GM19239 (cell line): ENCODE measurements around the gene ZNF692.
A peak's percentile ranks its signal among the peaks of the same experiment; 100 is the strongest.

Experiments used
- DNase-seq: peaks from one replicate; pipeline ENCODE4 v3.0.0; 2011; ENCODE audit warnings: low spot score; ENCODE audit not compliant: insufficient read length
- FAIRE-seq: peaks from 2 replicates; lab custom pipeline; 2011; peaks lifted over from hg19 to GRCh38; lab: Jason Lieb, UNC

Gene ZNF692

DNA sequence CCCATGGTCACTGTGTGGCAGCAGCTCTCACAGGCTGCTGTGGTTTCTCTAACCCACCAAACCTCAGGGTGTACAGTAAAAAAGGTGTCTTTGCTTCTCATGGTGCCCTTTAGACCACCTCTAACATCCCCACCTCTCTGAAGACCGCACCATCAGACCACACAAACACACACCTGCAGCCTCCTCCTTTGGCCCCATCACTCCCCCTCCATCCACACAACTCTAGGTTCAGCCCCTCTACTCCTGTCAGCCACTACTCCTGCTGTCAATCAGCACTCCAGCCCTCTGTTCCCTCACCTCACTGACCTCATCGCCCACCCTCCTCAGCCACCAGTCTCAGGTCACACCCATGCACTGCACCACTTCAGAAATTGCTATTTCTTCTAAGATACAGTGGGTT lies 7.5 kb downstream of the ZNF692 start:
- no peak for DNase-seq
- no peak for FAIRE-seq

DNA sequence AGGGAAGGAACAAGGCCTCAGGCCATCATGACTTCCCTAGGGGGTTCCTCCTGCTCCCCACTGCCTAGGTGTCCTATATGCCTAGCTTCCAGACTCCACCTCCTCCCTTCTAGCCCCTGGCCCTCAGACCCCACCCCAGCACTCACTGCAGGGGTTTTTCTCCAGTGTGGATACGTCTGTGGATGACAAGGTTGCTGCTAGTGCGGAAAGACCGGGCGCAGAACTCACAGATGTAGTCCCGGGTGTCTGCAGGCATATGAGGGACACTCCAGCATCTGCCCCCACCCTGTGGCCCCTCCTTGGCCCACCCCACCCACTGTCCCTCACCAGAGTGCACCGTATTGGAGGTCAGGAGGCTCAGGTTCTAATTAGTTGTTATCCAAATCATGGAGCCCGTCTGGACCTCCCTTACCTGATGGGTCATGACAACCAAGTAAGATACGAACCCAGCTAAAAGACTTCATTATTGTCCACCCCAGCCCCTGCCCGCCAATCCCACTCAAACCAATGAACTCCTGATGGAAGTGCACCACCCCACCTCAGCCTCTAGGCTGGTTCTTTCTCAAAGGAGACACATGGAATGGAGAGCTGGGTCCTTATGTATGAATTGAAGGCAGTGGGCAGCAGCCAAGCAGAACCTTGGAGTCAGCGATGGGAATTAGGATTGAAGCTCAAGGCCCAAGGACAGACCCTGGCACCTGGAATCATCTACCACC lies 8.2 kb downstream of the ZNF692 start:
- FAIRE-seq, result no peak
- DNase-seq, result no peak

DNA sequence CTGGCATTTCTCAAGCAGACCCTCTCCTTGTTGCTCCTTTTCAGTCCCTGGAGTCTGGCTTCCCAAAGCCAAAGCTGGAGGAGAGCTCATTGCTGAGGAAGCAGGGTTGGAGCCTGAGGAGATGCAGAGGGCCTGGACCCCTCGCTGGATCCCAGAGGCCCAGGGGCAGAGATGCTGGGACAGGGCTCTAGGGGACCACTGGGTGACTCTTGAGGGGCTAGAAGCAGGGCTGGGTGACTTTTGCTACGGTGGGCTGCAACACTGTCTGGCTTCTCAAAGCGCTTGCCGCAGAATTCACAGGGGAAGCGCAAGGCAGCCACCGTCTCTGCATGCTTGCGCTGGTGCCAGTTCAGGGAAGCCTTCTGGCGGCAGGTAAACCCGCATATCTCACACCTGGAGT lies 8.8 kb downstream of the ZNF692 start:
- FAIRE-seq (no peak), DNase-seq (no peak)

DNA sequence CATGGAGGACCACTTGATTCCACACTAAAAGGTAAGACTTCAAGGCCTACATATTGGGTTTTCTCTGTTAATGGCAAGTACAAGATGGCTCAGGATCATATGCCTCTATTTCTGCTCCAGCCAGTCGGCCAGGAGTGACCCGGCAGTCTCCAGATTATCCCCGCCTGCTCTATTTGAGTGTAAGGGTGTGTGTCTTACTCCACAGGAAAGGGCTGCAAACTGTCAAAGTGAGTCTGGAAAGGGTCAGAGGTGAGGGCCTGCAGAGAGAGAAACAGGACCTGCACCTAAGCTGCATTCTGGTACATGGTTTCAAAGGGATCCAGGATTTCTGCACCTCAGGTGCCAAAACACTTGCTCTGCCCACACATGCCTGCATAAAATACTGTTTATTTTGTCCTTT lies 9.2 kb downstream of the ZNF692 start:
- DNase-seq (no peak), FAIRE-seq (no peak)

DNA sequence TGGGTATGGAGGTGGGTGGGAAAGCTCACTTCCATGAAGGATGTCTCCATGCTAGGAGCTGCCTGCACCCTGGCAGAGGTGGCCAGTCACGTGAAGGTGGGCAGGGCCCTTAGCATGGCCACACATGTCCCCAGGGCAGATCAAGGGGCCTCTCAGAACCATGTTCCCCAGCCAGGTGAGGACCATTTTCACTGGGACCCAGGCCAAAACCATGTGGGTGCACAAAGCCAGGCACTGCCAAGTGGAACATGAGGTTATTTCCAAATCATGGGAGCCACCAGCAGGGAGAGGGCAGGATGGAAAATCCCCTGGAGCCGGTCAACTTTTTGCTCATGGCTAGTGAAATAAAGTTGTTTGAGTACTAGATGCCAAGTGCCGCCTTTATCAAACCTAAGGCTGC lies 9.7 kb downstream of the ZNF692 start:
- DNase-seq, result no peak
- FAIRE-seq, result no peak

DNA sequence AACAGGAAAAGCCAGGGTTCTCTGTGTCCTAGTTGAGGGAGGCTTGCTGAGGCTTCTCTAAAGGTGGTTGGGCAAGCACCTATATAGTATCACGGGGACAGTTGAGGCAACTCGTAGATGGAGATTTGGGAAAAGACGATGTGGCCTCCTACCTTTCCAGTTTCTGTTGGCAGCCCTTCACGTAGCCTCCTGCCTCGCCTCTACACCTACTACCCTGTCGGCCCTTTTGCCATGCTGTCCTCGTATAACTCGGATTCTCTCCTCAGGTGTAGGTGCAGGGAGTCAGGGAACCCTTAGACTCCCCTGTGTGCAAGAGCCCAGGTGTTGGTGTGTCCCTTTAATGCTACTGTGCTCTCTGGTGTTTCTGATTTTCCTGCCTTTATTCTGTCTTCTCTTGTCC lies 10.3 kb downstream of the ZNF692 start:
- FAIRE-seq (no peak), DNase-seq (no peak)

DNA sequence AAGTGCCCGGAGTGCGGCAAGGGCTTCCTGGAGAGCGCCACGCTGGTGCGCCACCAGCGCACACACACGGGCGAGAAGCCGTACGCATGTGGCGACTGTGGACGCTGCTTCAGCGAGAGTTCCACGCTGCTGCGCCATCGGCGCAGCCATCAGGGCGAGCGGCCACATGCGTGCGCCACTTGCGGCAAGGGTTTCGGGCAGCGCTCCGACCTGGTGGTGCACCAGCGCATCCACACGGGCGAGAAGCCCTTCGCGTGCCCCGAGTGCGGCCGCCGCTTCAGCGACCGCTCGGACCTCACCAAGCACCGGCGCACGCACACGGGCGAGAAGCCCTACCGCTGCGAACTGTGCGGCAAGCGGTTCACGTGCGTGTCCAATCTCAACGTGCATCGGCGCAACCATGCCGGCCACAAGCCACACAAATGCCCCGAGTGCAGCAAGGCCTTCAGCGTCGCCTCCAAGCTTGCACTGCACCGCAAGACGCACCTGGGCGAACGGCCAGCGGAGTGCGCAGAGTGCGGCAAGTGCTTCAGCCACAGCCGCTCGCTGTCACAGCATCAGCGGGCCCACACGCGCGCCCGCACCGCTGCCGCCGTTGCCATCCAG lies 10.8 kb downstream of the ZNF692 start:
- no peak for FAIRE-seq
- no peak for DNase-seq

DNA sequence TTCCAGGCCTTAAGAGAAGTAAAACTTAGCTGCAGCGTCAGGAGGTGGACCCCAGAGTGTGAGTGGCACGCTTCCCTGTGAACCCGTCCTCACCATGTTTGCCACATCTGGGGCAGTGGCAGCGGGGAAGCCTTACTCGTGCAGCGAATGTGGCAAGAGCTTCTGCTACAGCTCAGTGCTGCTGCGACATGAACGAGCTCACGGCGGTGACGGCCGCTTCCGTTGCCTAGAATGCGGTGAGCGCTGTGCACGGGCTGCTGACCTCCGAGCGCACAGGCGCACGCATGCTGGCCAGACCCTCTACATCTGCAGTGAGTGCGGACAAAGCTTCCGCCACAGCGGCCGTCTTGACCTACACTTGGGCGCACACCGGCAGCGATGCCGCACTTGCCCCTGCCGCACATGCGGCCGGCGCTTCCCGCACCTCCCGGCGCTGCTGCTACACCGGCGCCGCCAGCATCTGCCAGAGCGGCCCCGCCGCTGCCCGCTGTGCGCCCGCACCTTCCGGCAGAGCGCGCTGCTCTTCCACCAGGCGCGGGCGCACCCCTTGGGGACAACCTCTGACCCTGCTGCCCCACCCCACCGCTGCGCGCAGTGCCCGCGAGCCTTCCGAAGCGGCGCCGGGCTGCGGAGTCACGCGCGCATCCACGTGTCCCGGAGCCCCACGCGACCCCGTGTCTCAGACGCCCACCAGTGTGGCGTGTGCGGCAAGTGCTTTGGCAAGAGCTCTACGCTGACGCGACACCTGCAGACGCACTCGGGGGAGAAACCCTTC lies 11.5 kb downstream of the ZNF692 start:
- no peak for FAIRE-seq
- no peak for DNase-seq

DNA sequence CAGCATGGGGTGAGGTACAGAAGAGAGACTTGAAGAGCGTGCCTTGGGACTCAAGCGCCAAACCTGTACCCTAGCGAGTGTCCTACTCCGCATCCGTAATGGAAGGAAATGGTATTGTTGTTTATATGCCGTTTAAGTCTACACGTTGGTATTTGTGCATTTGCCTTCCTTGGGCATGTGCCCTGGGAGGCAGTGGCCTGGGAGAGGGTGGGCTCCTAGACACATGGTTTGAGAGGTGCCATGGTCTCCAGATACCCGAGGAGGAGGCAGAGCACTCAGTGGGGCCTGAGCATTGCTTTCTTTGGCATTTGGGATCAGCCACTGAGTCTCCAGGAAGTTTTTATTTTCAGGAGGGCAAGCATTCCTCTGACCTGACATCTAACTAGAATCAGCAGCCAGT lies 14.4 kb downstream of the ZNF692 start:
- DNase-seq (no peak), FAIRE-seq (no peak)

DNA sequence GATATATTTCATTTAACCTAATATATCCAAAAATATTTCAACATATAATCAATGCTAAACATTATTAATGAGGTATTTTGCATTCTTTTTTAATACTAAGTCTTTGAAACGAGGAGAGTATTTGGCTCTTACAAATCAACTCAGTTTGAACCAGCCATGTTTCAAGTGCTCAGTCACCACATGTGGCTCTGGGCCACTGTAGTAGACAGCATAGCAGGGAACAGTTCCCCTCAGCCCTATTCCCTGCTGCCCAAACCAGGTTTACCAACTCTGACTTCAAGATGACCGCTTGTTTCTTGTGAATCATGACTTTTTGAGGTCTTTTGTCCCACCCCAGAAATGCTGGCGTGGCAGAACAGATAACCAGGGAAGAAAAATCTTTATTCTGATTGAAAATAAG lies 15.2 kb downstream of the ZNF692 start:
- DNase-seq, result no peak
- FAIRE-seq, result no peak

DNA sequence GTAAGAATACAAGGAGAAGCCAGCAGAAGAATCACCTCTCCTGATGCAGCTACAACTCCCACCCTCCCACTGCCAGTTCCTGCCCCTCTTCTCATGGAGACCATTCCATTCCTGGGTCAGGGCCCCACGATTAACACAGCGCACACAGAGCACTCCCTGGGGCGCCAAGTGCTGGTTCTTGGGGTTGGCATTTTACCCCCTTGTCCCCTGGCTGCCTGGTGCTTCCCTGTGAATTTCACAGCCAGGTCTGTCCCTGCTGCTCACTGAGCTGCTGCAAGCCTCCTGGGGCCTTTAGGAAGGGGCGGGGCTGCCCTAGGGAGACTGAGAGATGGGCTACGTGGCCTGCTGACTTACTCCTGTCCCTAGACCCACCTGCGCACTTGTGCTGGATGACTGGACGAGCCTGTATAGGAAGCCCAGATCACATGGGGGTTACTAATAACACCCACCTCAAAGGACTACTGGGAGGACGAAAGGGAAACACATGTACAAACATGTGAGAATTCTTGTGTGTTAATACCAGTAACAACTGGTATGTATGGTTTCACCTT lies 16.0 kb downstream of the ZNF692 start:
- FAIRE-seq (no peak), DNase-seq (no peak)

DNA sequence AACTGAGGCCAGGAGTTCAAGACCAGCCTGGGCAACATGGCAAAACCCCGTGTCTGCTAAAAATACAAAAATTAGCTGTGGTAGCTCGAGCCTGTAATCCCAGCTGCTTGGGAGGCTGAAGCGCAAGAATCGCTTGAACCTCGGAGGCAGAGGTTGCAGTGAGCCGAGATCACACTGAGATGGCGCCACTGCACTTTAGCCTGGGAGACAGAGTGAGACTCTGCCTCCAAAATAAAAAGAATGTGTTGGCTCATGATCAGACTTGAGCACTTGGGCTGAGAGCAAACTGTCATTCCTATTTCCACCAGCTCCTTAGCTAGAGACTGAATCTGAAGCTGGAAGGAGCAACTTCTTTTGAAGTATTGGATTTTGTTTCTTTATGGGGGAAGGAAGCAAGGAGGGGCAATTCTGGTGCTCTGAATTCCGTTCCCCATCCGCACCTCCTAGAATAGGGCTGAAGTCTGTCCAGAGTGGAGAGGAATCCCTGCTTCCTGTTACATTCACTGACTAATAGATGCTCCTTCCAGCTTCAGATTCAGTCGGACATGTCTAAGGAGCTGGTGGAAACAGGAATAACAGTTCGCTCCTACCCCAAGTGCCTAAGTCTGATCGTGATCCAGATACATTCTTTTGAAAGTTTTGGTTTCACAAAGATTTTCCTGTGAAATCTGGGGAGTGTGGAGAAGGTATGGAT lies 17.0 kb downstream of the ZNF692 start:
- FAIRE-seq, result no peak
- DNase-seq, result no peak

DNA sequence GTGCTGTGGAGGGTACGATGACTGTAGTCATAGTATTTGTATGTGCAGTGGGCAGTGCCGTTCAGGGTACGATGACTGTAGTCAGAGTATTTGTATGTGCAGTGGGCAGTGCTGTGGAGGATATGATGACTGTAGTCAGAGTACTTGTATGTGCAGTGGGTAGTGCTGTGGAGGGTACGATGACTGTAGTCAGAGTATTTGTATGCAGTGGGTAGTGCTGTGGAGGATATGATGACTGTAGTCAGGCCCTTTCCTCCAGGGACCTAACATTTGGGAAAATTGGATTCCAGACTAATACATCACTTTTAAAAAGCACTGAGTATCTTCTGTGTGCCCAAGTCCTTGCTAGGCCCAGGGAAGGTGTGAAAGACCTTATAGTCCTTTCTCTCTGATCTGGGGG lies 17.9 kb downstream of the ZNF692 start:
- FAIRE-seq, result no peak
- DNase-seq, result no peak

DNA sequence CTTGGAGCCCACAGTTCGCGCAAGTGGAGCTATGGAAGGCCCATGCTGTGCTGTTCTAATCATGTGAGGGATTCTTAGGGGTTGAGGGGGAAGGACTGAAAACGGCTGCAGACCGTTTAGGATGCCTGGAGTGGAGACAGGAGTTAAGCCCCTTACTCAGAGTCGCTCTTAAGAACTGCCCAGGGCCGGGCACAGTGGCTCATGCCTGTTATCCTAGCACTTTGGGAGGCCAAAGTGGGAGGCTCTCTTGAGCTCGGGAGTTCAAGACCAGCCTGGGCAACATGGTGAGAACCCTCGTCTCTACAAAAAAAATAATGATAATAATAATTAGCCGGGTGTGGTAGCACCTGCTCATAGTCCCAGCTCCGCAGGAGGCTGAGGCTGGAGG lies 19.7 kb downstream of the ZNF692 start:
- DNase-seq, result no peak
- FAIRE-seq, result no peak

DNA sequence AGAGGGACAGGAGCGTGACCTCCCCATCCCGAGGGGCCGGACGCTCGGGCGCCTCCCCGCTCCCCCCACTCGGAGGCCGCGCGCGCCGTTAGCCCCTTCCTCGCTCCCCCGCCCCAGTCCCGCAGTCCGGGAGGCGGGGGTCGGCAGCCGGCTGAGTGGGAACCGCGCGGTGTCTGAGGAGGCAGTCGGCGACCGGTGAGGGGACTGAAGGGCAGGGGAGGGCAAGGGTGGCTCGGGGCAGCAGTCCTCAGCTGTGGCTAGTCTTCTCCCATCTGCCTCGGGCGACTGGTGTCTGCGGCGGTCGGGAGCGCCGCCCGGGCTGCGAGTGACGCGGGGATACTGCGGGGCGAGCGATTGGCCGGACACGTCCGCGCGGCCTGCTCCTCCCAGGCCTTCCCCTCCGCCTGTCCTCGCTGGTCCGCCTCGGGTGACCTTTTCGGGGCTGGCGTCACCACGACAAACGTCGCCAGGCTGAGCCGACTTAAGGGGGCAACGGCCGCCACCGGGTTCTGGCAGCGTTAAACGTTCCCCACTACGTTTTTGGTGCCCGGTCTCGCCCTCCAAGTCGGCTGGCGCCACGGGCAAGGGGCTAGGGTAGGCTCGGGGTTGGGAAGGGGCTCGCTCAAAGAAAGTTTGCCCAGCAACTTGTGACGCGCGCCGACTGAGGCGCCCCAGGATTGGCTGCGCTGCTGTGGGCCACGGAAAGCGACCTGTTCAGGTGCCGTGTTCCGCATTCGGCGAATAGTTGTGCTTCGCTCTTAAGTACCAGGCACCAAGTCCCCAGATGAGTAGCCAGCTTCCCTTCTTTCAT lies 20.3 kb downstream of the ZNF692 start:
- peak; percentile 54 for FAIRE-seq

DNA sequence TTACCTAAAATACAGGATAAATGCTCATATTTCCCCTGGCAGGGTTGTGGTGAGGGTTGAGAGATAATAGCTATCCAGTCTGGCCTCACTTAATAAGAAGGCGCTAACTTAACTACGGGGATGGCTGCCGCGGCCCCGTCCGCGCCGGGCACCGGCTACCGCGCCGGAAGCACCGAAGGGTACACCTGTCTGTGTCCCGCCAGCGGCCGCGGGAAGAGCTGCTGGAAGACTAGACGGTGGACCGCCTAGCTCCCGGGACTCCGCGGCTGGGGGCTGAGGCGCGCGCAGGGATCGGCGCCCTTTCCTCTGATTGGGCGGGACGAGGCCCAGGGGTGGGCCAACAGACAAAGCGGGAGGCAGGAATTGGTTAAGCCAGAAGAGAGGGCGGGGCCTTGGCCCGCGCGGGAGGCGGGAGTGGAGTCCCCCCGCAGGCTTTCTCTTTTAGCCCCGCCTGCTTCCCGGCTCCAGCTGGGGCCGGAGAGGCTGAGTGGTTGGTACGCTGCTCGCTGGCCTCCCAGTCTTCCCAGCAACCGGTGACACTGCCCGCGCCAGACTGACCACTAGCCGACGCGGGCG lies 21.0 kb downstream of the ZNF692 start, which contains the start of gene ZNF672:
TSS of gene ZNF672 (plus strand) at position 444 of the 576 bp plus-strand sequence. CDS start 9,051 bp downstream, outside the sequence.
- FAIRE-seq (peak; percentile 73), DNase-seq (peak; percentile 88)

More for the DNA sequence above, 20.3 kb downstream of the ZNF692 start:
- DNase-seq, result peak; percentile 73

DNA sequence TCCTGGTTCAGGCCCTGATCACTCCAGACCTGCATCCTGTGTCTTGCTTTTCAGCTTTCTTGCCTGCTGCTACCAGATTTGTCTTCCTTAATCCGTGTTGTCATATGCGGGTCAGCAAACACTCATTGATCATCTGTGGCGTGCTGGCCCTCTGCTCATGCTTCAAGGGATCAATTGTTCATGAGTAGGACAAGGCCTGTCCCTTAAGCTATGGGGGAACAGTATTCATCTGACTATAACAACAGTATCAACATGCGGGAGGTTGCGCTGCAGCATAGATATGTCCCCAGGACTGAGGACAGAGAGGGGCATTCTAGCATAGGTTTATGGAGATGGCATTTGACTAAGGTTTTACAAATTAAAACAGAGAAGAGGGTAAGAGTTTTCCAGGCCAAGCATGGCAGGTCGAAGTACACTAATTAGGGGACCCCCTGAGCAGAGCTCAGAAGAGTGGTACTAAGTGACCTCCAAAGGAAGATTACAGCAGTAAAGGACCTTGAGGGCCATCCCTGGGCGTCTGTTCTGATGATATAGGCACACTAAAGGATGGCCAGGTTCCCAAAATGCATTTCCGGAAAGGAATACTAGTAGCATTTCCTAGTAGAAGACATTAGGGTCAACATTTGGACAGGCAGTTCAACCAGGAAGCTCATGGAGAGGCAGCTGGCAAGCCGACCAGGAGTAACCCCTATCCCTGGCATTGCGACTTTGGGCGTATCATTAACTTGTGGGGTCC lies 21.7 kb downstream of the ZNF692 start:
- FAIRE-seq, result no peak
- no peak for DNase-seq

DNA sequence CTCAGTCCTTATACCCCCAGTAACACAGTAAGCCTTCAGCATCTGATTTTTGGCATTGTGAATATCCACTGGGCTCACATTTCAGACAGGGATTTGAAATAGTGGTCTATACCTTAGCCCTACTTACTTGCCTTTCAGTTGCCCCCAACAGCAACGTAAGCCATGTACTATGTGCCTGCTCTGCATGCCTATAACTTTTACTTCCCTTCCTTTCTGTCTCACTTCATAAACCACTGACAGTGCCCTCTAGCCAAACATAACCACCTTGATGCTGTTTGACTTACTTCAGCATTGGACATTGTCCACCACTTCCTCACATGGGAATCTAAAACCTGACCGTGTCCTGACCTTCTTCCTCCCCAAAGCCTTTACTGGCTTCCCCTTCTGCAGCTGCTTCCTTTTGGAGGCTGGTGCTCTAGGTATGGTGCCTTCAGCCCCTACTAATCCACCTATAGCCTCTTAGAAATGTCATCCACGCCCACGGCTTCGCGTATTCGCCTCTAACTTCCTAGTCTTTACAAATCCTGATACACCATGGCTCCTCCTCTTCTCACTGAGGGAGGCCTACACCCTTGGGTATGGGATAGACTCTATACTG lies 24.4 kb downstream of the ZNF692 start:
- no peak for DNase-seq
- FAIRE-seq, result no peak
